Measurements from ENCODE around the gene SUGCT. TPM values are rescaled to one million over a fixed set of nuclear protein-coding genes. Genes with fewer than 3 reads are reported as not detected.

SUGCT gene
- 12.0 TPM for total RNA-seq

GRCh38 chr7:40134428-40135316, at the start of gene SUGCT, which contains the start of gene MPLKIP:
TSS of gene SUGCT (plus strand) at chr7:40135005.
TSS of gene MPLKIP (minus strand) at chr7:40134622. CDS start at chr7:40134567, 55 bp downstream.
- H3K9ac ChIP-seq (ENCODE audit: low read depth in 1 of 3, low read length in 3 of 3): peak within 1 kb of the TSS; percentile 98
- no peaks in the 10 kb centered on the region for H3K27me3 ChIP-seq (ENCODE audit: control insufficient read depth in 3 of 3, insufficient read depth in 3 of 3, low read length in 3 of 3)
- H3K27ac ChIP-seq (ENCODE audit: low read depth, low read length): peak within 1 kb of the TSS; percentile 80
- no peaks in the 10 kb centered on the region for H3K9me3 ChIP-seq (ENCODE audit: control insufficient read depth in 3 of 3, low read length in 3 of 3)
- H3K4me1 ChIP-seq (ENCODE audit: control insufficient read depth in 3 of 3, insufficient read depth in 3 of 3, low read length in 3 of 3): peaks cover 9 to 15% (median 15%) of the 10 kb centered on the region in 3 donors
- H3K36me3 ChIP-seq (ENCODE audit: control insufficient read depth in 3 of 3, insufficient read depth in 3 of 3, low read length in 3 of 3): peaks cover 0 to 3% (median 3%) of the 10 kb centered on the region in 3 donors
- peak within 1 kb of the TSS; percentile 73 to 98 (median 96) for H3K4me3 ChIP-seq (ENCODE audit: low read length in 3 of 3)

GRCh38 chr7:40092182-40092581, 42.6 kb upstream of the SUGCT start:
- peaks cover 14 to 29% (median 28%) of the 10 kb centered on the region in 3 donors for H3K36me3 ChIP-seq (ENCODE audit: control insufficient read depth in 3 of 3, insufficient read depth in 3 of 3, low read length in 3 of 3)
- no peaks in the 10 kb centered on the region for H3K9me3 ChIP-seq (ENCODE audit: control insufficient read depth in 3 of 3, low read length in 3 of 3)
- H3K4me3 ChIP-seq (ENCODE audit: low read length in 3 of 3): no peak overlapping the region
- no peaks in the 10 kb centered on the region for H3K27me3 ChIP-seq (ENCODE audit: control insufficient read depth in 3 of 3, insufficient read depth in 3 of 3, low read length in 3 of 3)
- H3K27ac ChIP-seq (ENCODE audit: low read depth, low read length): no peak overlapping the region
- peak overlapping the region in 1 of 3 donors; percentile 53 for H3K9ac ChIP-seq (ENCODE audit: low read depth in 1 of 3, low read length in 3 of 3)
- H3K4me1 ChIP-seq (ENCODE audit: control insufficient read depth in 3 of 3, insufficient read depth in 3 of 3, low read length in 3 of 3): peaks cover 0 to 5% (median 0%) of the 10 kb centered on the region in 3 donors

- H3K27me3 ChIP-seq (ENCODE audit: control insufficient read depth in 3 of 3, insufficient read depth in 3 of 3, low read length in 3 of 3): no peaks in the 10 kb centered on the region
- no peaks in the 10 kb centered on the region for H3K9me3 ChIP-seq (ENCODE audit: control insufficient read depth in 3 of 3, low read length in 3 of 3)
- peaks cover 0 to 5% (median 5%) of the 10 kb centered on the region in 3 donors for H3K4me1 ChIP-seq (ENCODE audit: control insufficient read depth in 3 of 3, insufficient read depth in 3 of 3, low read length in 3 of 3)
- no peak overlapping the region for H3K4me3 ChIP-seq (ENCODE audit: low read length in 3 of 3)
- H3K36me3 ChIP-seq (ENCODE audit: control insufficient read depth in 3 of 3, insufficient read depth in 3 of 3, low read length in 3 of 3): peaks cover 14 to 20% (median 19%) of the 10 kb centered on the region in 3 donors
- H3K27ac ChIP-seq (ENCODE audit: low read depth, low read length): no peak overlapping the region
- no peak overlapping the region for H3K9ac ChIP-seq (ENCODE audit: low read depth in 1 of 3, low read length in 3 of 3)
These were observed 41.0 kb upstream of the SUGCT start for GRCh38 chr7:40093631-40094350.

GRCh38 chr7:40095230-40095629, 39.6 kb upstream of the SUGCT start:
- H3K9ac ChIP-seq (ENCODE audit: low read depth in 1 of 3, low read length in 3 of 3): no peak overlapping the region
- no peak overlapping the region for H3K27ac ChIP-seq (ENCODE audit: low read depth, low read length)
- peaks cover 14 to 17% (median 17%) of the 10 kb centered on the region in 3 donors for H3K36me3 ChIP-seq (ENCODE audit: control insufficient read depth in 3 of 3, insufficient read depth in 3 of 3, low read length in 3 of 3)
- no peaks in the 10 kb centered on the region for H3K9me3 ChIP-seq (ENCODE audit: control insufficient read depth in 3 of 3, low read length in 3 of 3)
- H3K4me3 ChIP-seq (ENCODE audit: low read length in 3 of 3): no peak overlapping the region
- no peaks in the 10 kb centered on the region for H3K27me3 ChIP-seq (ENCODE audit: control insufficient read depth in 3 of 3, insufficient read depth in 3 of 3, low read length in 3 of 3)
- H3K4me1 ChIP-seq (ENCODE audit: control insufficient read depth in 3 of 3, insufficient read depth in 3 of 3, low read length in 3 of 3): peaks cover 0 to 5% (median 5%) of the 10 kb centered on the region in 3 donors

- Histone ChIP-seq H3K27me3 (ENCODE audit: control insufficient read depth in 3 of 3, insufficient read depth in 3 of 3, low read length in 3 of 3) (no peaks in the 10 kb centered on the region), H3K4me1 (ENCODE audit: control insufficient read depth in 3 of 3, insufficient read depth in 3 of 3, low read length in 3 of 3) (peaks cover 0 to 5% (median 5%) of the 10 kb centered on the region in 3 donors), H3K9ac (ENCODE audit: low read depth in 1 of 3, low read length in 3 of 3) (no peak overlapping the region), H3K36me3 (ENCODE audit: control insufficient read depth in 3 of 3, insufficient read depth in 3 of 3, low read length in 3 of 3) (peaks cover 14 to 17% (median 17%) of the 10 kb centered on the region in 3 donors), H3K27ac (ENCODE audit: low read depth, low read length) (no peak overlapping the region), H3K4me3 (ENCODE audit: low read length in 3 of 3) (no peak overlapping the region), H3K9me3 (ENCODE audit: control insufficient read depth in 3 of 3, low read length in 3 of 3) (no peaks in the 10 kb centered on the region)
These were observed 39.0 kb upstream of the SUGCT start for GRCh38 chr7:40095695-40096327.

GRCh38 chr7:40097728-40098127, 37.1 kb upstream of the SUGCT start:
- no peak overlapping the region for H3K27ac ChIP-seq (ENCODE audit: low read depth, low read length)
- H3K36me3 ChIP-seq (ENCODE audit: control insufficient read depth in 3 of 3, insufficient read depth in 3 of 3, low read length in 3 of 3): peaks cover 14 to 17% (median 17%) of the 10 kb centered on the region in 3 donors
- H3K9me3 ChIP-seq (ENCODE audit: control insufficient read depth in 3 of 3, low read length in 3 of 3): no peaks in the 10 kb centered on the region

GRCh38 chr7:40098810-40099209, 36.0 kb upstream of the SUGCT start:
- no peak overlapping the region for H3K9ac ChIP-seq (ENCODE audit: low read depth in 1 of 3, low read length in 3 of 3)
- H3K4me1 ChIP-seq (ENCODE audit: control insufficient read depth in 3 of 3, insufficient read depth in 3 of 3, low read length in 3 of 3): peaks cover 0 to 5% (median 0%) of the 10 kb centered on the region in 3 donors
- H3K9me3 ChIP-seq (ENCODE audit: control insufficient read depth in 3 of 3, low read length in 3 of 3): no peaks in the 10 kb centered on the region
- H3K4me3 ChIP-seq (ENCODE audit: low read length in 3 of 3): no peak overlapping the region
- no peaks in the 10 kb centered on the region for H3K27me3 ChIP-seq (ENCODE audit: control insufficient read depth in 3 of 3, insufficient read depth in 3 of 3, low read length in 3 of 3)
- peaks cover 10 to 13% (median 11%) of the 10 kb centered on the region in 3 donors for H3K36me3 ChIP-seq (ENCODE audit: control insufficient read depth in 3 of 3, insufficient read depth in 3 of 3, low read length in 3 of 3)
- H3K27ac ChIP-seq (ENCODE audit: low read depth, low read length): no peak overlapping the region

More at GRCh38 chr7:40097728-40098127, 37.1 kb upstream of the SUGCT start:
- Histone ChIP-seq H3K9ac (ENCODE audit: low read depth in 1 of 3, low read length in 3 of 3) (no peak overlapping the region), H3K27me3 (ENCODE audit: control insufficient read depth in 3 of 3, insufficient read depth in 3 of 3, low read length in 3 of 3) (no peaks in the 10 kb centered on the region), H3K4me3 (ENCODE audit: low read length in 3 of 3) (no peak overlapping the region), H3K4me1 (ENCODE audit: control insufficient read depth in 3 of 3, insufficient read depth in 3 of 3, low read length in 3 of 3) (peaks cover 0 to 5% (median 0%) of the 10 kb centered on the region in 3 donors)

- no peaks in the 10 kb centered on the region for H3K9me3 ChIP-seq (ENCODE audit: control insufficient read depth in 3 of 3, low read length in 3 of 3)
- H3K4me3 ChIP-seq (ENCODE audit: low read length in 3 of 3): no peak overlapping the region
- no peak overlapping the region for H3K9ac ChIP-seq (ENCODE audit: low read depth in 1 of 3, low read length in 3 of 3)
- H3K4me1 ChIP-seq (ENCODE audit: control insufficient read depth in 3 of 3, insufficient read depth in 3 of 3, low read length in 3 of 3): peaks cover 0 to 5% (median 0%) of the 10 kb centered on the region in 3 donors
- peaks cover under 1 to 4% (median under 1%) of the 10 kb centered on the region in 3 donors for H3K36me3 ChIP-seq (ENCODE audit: control insufficient read depth in 3 of 3, insufficient read depth in 3 of 3, low read length in 3 of 3)
- H3K27ac ChIP-seq (ENCODE audit: low read depth, low read length): no peak overlapping the region
- H3K27me3 ChIP-seq (ENCODE audit: control insufficient read depth in 3 of 3, insufficient read depth in 3 of 3, low read length in 3 of 3): no peaks in the 10 kb centered on the region
These were observed 35.0 kb upstream of the SUGCT start for GRCh38 chr7:40099837-40100236.

GRCh38 chr7:40101201-40101600, 33.6 kb upstream of the SUGCT start:
- Histone ChIP-seq H3K4me1 (ENCODE audit: control insufficient read depth in 3 of 3, insufficient read depth in 3 of 3, low read length in 3 of 3) (peaks cover 0 to 5% (median 0%) of the 10 kb centered on the region in 3 donors), H3K9me3 (ENCODE audit: control insufficient read depth in 3 of 3, low read length in 3 of 3) (no peaks in the 10 kb centered on the region), H3K9ac (ENCODE audit: low read depth in 1 of 3, low read length in 3 of 3) (no peak overlapping the region), H3K4me3 (ENCODE audit: low read length in 3 of 3) (no peak overlapping the region), H3K27ac (ENCODE audit: low read depth, low read length) (no peak overlapping the region), H3K36me3 (ENCODE audit: control insufficient read depth in 3 of 3, insufficient read depth in 3 of 3, low read length in 3 of 3) (no peaks in the 10 kb centered on the region), H3K27me3 (ENCODE audit: control insufficient read depth in 3 of 3, insufficient read depth in 3 of 3, low read length in 3 of 3) (no peaks in the 10 kb centered on the region)
